Mesenchymal stem cell (in vitro differentiated cells and primary cell): ENCODE results near the gene SYMPK.

Experiments
- DNase-seq: peaks from one replicate; pipeline ENCODE4 v3.0.0-alpha.2; 2013
- H2AFZ ChIP-seq: one replicate; pipeline ENCODE4 v1.6.1; 2013; ENCODE audit warnings: low read depth, mild to moderate bottlenecking, control low read depth, inconsistent platforms, low read length, moderate library complexity
- H2AK5ac ChIP-seq: 2 replicates; pipeline ENCODE4 v1.6.1; 2013; ENCODE audit warnings: low read length, moderate library complexity, mild to moderate bottlenecking, inconsistent platforms; ENCODE audit not compliant: severe bottlenecking
- H2BK120ac ChIP-seq: one replicate; pipeline ENCODE4 v1.6.1; 2013; ENCODE audit warnings: low read depth, mild to moderate bottlenecking, inconsistent platforms, low read length, moderate library complexity
- H2BK12ac ChIP-seq, 2 experiments: one replicate each; pipeline ENCODE4 v1.6.1; 2013; ENCODE audit warnings: inconsistent platforms in 2 of 2, low read length in 2 of 2, mild to moderate bottlenecking in 2 of 2, moderate library complexity in 2 of 2, control low read depth in 1 of 2
- H2BK15ac ChIP-seq: one replicate; pipeline ENCODE4 v1.6.1; 2013; ENCODE audit warnings: mild to moderate bottlenecking, low read depth, inconsistent platforms; ENCODE audit not compliant: poor library complexity, severe bottlenecking
- H2BK5ac ChIP-seq: 2 replicates; pipeline ENCODE4 v1.6.1; 2013; ENCODE audit warnings: low read depth, mild to moderate bottlenecking, low read length, control low read depth, inconsistent platforms; ENCODE audit not compliant: poor library complexity, severe bottlenecking
- H3K14ac ChIP-seq, 2 experiments: one replicate each; pipeline ENCODE4 v1.6.1; 2013; ENCODE audit warnings: inconsistent platforms in 2 of 2, low read length in 2 of 2, control low read depth in 1 of 2, mild to moderate bottlenecking in 1 of 2, moderate library complexity in 1 of 2
- H3K18ac ChIP-seq, 2 experiments: one replicate each; pipeline ENCODE4 v1.6.1; 2013; ENCODE audit warnings: inconsistent platforms in 2 of 2, low read length in 2 of 2, control low read depth in 1 of 2, low read depth in 1 of 2, mild to moderate bottlenecking in 1 of 2
- H3K23ac ChIP-seq, 2 experiments: one replicate each; pipeline ENCODE4 v1.6.1; 2013; ENCODE audit warnings: inconsistent platforms in 2 of 2, low read length in 2 of 2, mild to moderate bottlenecking in 2 of 2, moderate library complexity in 2 of 2, control low read depth in 1 of 2
- H3K27ac ChIP-seq: 2 replicates; pipeline ENCODE4 v1.5.1; 2013; ENCODE audit warnings: mild to moderate bottlenecking, moderate library complexity, low read length, control low read depth, inconsistent platforms; ENCODE audit not compliant: poor library complexity, severe bottlenecking
- H3K27me3 ChIP-seq, 2 experiments: 2 replicates each; pipeline versions ENCODE4 v1.6.1 to v1.7.0; 2013; ENCODE audit warnings: low read length in 2 of 2, mild to moderate bottlenecking in 2 of 2, moderate library complexity in 2 of 2, control low read depth in 1 of 2, inconsistent platforms in 1 of 2; ENCODE audit not compliant: control insufficient read depth in 1 of 2, insufficient read depth in 1 of 2
- H3K36me3 ChIP-seq, 2 experiments: 2 replicates each; pipeline versions ENCODE4 v1.6.1 to v1.7.0; 2013; ENCODE audit warnings: low read length in 2 of 2, control low read depth in 1 of 2, inconsistent platforms in 1 of 2, low read depth in 1 of 2, mild to moderate bottlenecking in 1 of 2; ENCODE audit not compliant: insufficient read depth in 2 of 2, control insufficient read depth in 1 of 2
- H3K4ac ChIP-seq, 2 experiments: one replicate each; pipeline ENCODE4 v1.6.1; 2013; ENCODE audit warnings: inconsistent platforms in 2 of 2, low read length in 2 of 2, mild to moderate bottlenecking in 2 of 2, moderate library complexity in 2 of 2, control low read depth in 1 of 2, low read depth in 1 of 2
- H3K4me1 ChIP-seq: 2 replicates; pipeline ENCODE4 v1.6.1; 2013; ENCODE audit warnings: low read depth, low read length, control low read depth; ENCODE audit not compliant: control insufficient read depth, insufficient read depth
- H3K4me2 ChIP-seq: 2 replicates; pipeline ENCODE4 v1.6.1; 2013; ENCODE audit warnings: low read length, mild to moderate bottlenecking, inconsistent platforms; ENCODE audit not compliant: poor library complexity, severe bottlenecking
- H3K4me3 ChIP-seq, 2 experiments: 2 replicates each; pipeline versions ENCODE4 v1.5.1 to v1.7.0; 2013; ENCODE audit warnings: low read length in 2 of 2, mild to moderate bottlenecking in 2 of 2, control low read depth in 1 of 2, low read depth in 1 of 2; ENCODE audit not compliant: insufficient read depth in 1 of 2
- H3K79me1 ChIP-seq: replicated peaks from 2 replicates; pipeline ENCODE4 v1.6.1; 2013; ENCODE audit warnings: mild to moderate bottlenecking, control low read depth, low read length, inconsistent platforms; ENCODE audit not compliant: poor library complexity, severe bottlenecking
- H3K9ac ChIP-seq: 2 replicates; pipeline ENCODE4 v1.7.0; 2013; ENCODE audit warnings: mild to moderate bottlenecking, low read length, moderate library complexity
- H3K9me3 ChIP-seq: 2 replicates; pipeline ENCODE4 v1.7.0; 2013; ENCODE audit warnings: mild to moderate bottlenecking, low read length; ENCODE audit not compliant: control insufficient read depth
- H4K8ac ChIP-seq: one replicate; pipeline ENCODE4 v1.6.1; 2013; ENCODE audit warnings: inconsistent platforms, mild to moderate bottlenecking, low read length, moderate library complexity
- H4K91ac ChIP-seq: one replicate; pipeline ENCODE4 v1.6.1; 2013; ENCODE audit warnings: mild to moderate bottlenecking, low read length, inconsistent platforms
- WGBS: methylation state at CpG from one replicate; pipeline ENCODE4 v1.1.7; 2013; ENCODE audit warnings: mixed read lengths; 5-methylcytosine and 5-hydroxymethylcytosine counted together

SYMPK gene

GRCh38 chr19:45852145-45852750, 10.7 kb downstream of the SYMPK start:
- no peak overlapping the region for H2BK15ac ChIP-seq
- H2BK5ac ChIP-seq = no peak overlapping the region
- no peak overlapping the region for H3K23ac ChIP-seq
- H3K4me3 ChIP-seq = no peak overlapping the region
- H2BK120ac ChIP-seq = no peak overlapping the region
- H3K4ac ChIP-seq = no peak overlapping the region
- WGBS = 92% methylated on average over 10 of the region's 10 CpGs
- peaks cover 75 to 87% of the 10 kb centered on the region in 2 experiments for H3K36me3 ChIP-seq
- peaks cover 5% of the 10 kb centered on the region for H3K4me1 ChIP-seq
- no peak overlapping the region for H2BK12ac ChIP-seq
- H4K8ac ChIP-seq = no peak overlapping the region
- H3K9ac ChIP-seq = no peak overlapping the region
- no peak overlapping the region for H3K18ac ChIP-seq
- H4K91ac ChIP-seq = no peak overlapping the region
- no peak overlapping the region for H2AFZ ChIP-seq
- H3K27me3 ChIP-seq = no peaks in the 10 kb centered on the region
- H2AK5ac ChIP-seq = no peak overlapping the region
- no peaks in the 10 kb centered on the region for H3K9me3 ChIP-seq
- H3K79me1 ChIP-seq = peaks cover 45% of the 10 kb centered on the region
- no peak overlapping the region for H3K27ac ChIP-seq
- no peak overlapping the region for H3K14ac ChIP-seq
- H3K4me2 ChIP-seq = no peak overlapping the region
- no peak for DNase-seq

GRCh38 chr19:45848922-45849321, 14.0 kb downstream of the SYMPK start:
- Histone ChIP-seq H3K4me3 (no peak overlapping the region), H3K27me3 (no peaks in the 10 kb centered on the region), H3K4me2 (no peak overlapping the region), H3K18ac (no peak overlapping the region), H2AK5ac (no peak overlapping the region), H3K4me1 (no peaks in the 10 kb centered on the region), H2BK120ac (no peak overlapping the region), H2BK5ac (no peak overlapping the region), H3K14ac (no peak overlapping the region), H2BK15ac (no peak overlapping the region), H2AFZ (no peak overlapping the region), H3K4ac (no peak overlapping the region), H4K91ac (no peak overlapping the region), H3K9ac (no peak overlapping the region), H3K9me3 (no peaks in the 10 kb centered on the region), H3K79me1 (peaks cover 35% of the 10 kb centered on the region), H3K36me3 (peaks cover 73 to 95% of the 10 kb centered on the region in 2 experiments), H3K27ac (no peak overlapping the region), H2BK12ac (no peak overlapping the region), H4K8ac (no peak overlapping the region), H3K23ac (no peak overlapping the region)
- 87% methylated on average over 2 of the region's 4 CpGs for WGBS
- DNase-seq = peak; percentile 19

- Histone ChIP-seq H3K4me2 (no peak overlapping the region), H4K91ac (no peak overlapping the region), H2AK5ac (no peak overlapping the region), H3K27me3 (no peaks in the 10 kb centered on the region), H2BK15ac (no peak overlapping the region), H3K36me3 (peaks cover 72 to 95% of the 10 kb centered on the region in 2 experiments), H3K9ac (no peak overlapping the region), H2BK12ac (no peak overlapping the region), H3K27ac (no peak overlapping the region), H4K8ac (no peak overlapping the region), H2BK120ac (no peak overlapping the region), H3K18ac (no peak overlapping the region), H2BK5ac (no peak overlapping the region), H3K14ac (no peak overlapping the region), H3K9me3 (no peaks in the 10 kb centered on the region), H3K79me1 (peaks cover 31% of the 10 kb centered on the region), H3K23ac (no peak overlapping the region), H3K4ac (no peak overlapping the region), H3K4me3 (no peak overlapping the region), H3K4me1 (no peaks in the 10 kb centered on the region), H2AFZ (no peak overlapping the region)
- DNase-seq = no peak
- WGBS = 98% methylated on average over 13 of the region's 13 CpGs
These were observed 15.3 kb downstream of the SYMPK start for GRCh38 chr19:45847663-45848062.

- Histone ChIP-seq H2BK5ac (no peak overlapping the region), H2BK15ac (no peak overlapping the region), H3K4me3 (no peak overlapping the region), H3K27me3 (no peaks in the 10 kb centered on the region), H4K91ac (no peak overlapping the region), H3K14ac (no peak overlapping the region), H3K36me3 (peaks cover 66 to 84% of the 10 kb centered on the region in 2 experiments), H3K9me3 (peaks cover 3% of the 10 kb centered on the region), H2AK5ac (no peak overlapping the region), H3K4me2 (no peak overlapping the region), H3K18ac (no peak overlapping the region), H2BK12ac (no peak overlapping the region), H3K23ac (no peak overlapping the region), H3K4ac (no peak overlapping the region), H2AFZ (no peak overlapping the region), H4K8ac (no peak overlapping the region), H3K79me1 (peaks cover 27% of the 10 kb centered on the region), H3K4me1 (no peaks in the 10 kb centered on the region), H3K27ac (no peak overlapping the region), H2BK120ac (no peak overlapping the region), H3K9ac (no peak overlapping the region)
- no peak for DNase-seq
- 98% methylated on average over 14 of the region's 14 CpGs for WGBS
These were observed 20.7 kb downstream of the SYMPK start for GRCh38 chr19:45842198-45842597.
